Measurements from ENCODE around the gene GFM1. TPM values are rescaled to one million over a fixed set of nuclear protein-coding genes. Genes with fewer than 3 reads are reported as not detected.

Gene GFM1
- total RNA-seq, 2 experiments from 2014 or later: 36.5 to 53.7 TPM

- Histone ChIP-seq H3K9me2 (ENCODE audit: insufficient read depth, low read length) (no peaks in the 10 kb centered on the region), H3K36me3 (ENCODE audit: insufficient read depth, low read length) (peaks cover 3% of the 10 kb centered on the region; the same call in 1 of the 2 replicates), H4K20me1 (ENCODE audit: insufficient read depth, low read length) (no peaks in the 10 kb centered on the region), H3K4me1 (ENCODE audit: insufficient read depth, low read length, poor library complexity, severe bottlenecking) (peaks cover 6% of the 10 kb centered on the region), H3K9me3 (ENCODE audit: low read length) (no peaks in the 10 kb centered on the region), H3K4me3 (ENCODE audit: low read depth, low read length, poor library complexity, severe bottlenecking) (no peak overlapping the region), H3K27ac (ENCODE audit: low read depth, low read length, poor library complexity, severe bottlenecking) (no peak overlapping the region), H3K79me2 (ENCODE audit: insufficient read depth, low read depth, low read length) (no peaks in the 10 kb centered on the region), H3K4me2 (ENCODE audit: low read length) (no peak overlapping the region; the same call in 1 of the 2 replicates), H2AFZ (ENCODE audit: low read length) (no peak overlapping the region)
- ChIA-PET POLR2A (interaction anchor here (0.7 to 1.4 kb wide), 3 partner anchors 50 to 73 kb away, joined by 3 to 4 read pairs (median 3); no protein-coding TSS in a partner anchor), CTCF (ENCODE audit: unreplicated experiment) (interaction anchor here (0.6 to 2.3 kb wide), 3 partner anchors 9 to 62 kb away, joined by 3 to 7 read pairs (median 3); no protein-coding TSS in a partner anchor)
- BruUV-seq (replicated peaks): no TSS peak
- intact Hi-C loops (cut with micrococcal nuclease; ENCODE audit: unreplicated experiment): no loop called here
- TF ChIP-seq EZH2phosphoT487 (IDR thresholded peaks at IDR 0.05; ENCODE audit: borderline replicate concordance, low read depth, low read length) (no peak), CTCF (conservative IDR thresholded peaks at IDR 0.05; ENCODE audit: low read length) (peak; percentile 41; the same call in 1 of the 2 replicates)
- DNase-seq (ENCODE audit: low spot score): no peak
These were observed 83.7 kb downstream of the GFM1 start for GRCh38 chr3:158728061-158728377.

- Histone ChIP-seq H3K4me3 (ENCODE audit: low read depth, low read length, poor library complexity, severe bottlenecking) (no peak overlapping the region), H2AFZ (ENCODE audit: low read length) (no peak overlapping the region), H3K27ac (ENCODE audit: low read depth, low read length, poor library complexity, severe bottlenecking) (no peak overlapping the region), H3K36me3 (ENCODE audit: insufficient read depth, low read length) (peaks cover 3% of the 10 kb centered on the region; the same call in 1 of the 2 replicates), H3K9me3 (ENCODE audit: low read length) (no peaks in the 10 kb centered on the region), H3K4me2 (ENCODE audit: low read length) (no peak overlapping the region), H4K20me1 (ENCODE audit: insufficient read depth, low read length) (no peaks in the 10 kb centered on the region), H3K4me1 (ENCODE audit: insufficient read depth, low read length, poor library complexity, severe bottlenecking) (peaks cover 5% of the 10 kb centered on the region), H3K79me2 (ENCODE audit: insufficient read depth, low read depth, low read length) (no peaks in the 10 kb centered on the region), H3K9me2 (ENCODE audit: insufficient read depth, low read length) (no peaks in the 10 kb centered on the region)
- ChIA-PET CTCF (ENCODE audit: unreplicated experiment) (no interaction called here), POLR2A (no interaction called here)
- no peak for TF ChIP-seq EZH2phosphoT487 (IDR thresholded peaks at IDR 0.05; ENCODE audit: borderline replicate concordance, low read depth, low read length)
- TF ChIP-seq CTCF (conservative IDR thresholded peaks at IDR 0.05; ENCODE audit: low read length): no peak
- no TSS peak for BruUV-seq (replicated peaks)
- no peak for DNase-seq (ENCODE audit: low spot score)
- intact Hi-C loops (cut with micrococcal nuclease; ENCODE audit: unreplicated experiment): no loop called here
These were observed 84.5 kb downstream of the GFM1 start for GRCh38 chr3:158728851-158729250.

GRCh38 chr3:158731486-158731885 lies 87.2 kb downstream of the GFM1 start:
- DNase-seq (ENCODE audit: low spot score): no peak
- BruUV-seq (replicated peaks): no TSS peak
- ChIA-PET POLR2A (interaction anchor here (0.7 kb wide), 1 partner anchor 25 kb away, joined by 6 read pairs; no protein-coding TSS in a partner anchor), CTCF (ENCODE audit: unreplicated experiment) (no interaction called here)
- peak overlapping the region; percentile 5; the same call in 1 of the 2 replicates for H3K4me2 ChIP-seq (ENCODE audit: low read length)
- no peak overlapping the region for H3K4me3 ChIP-seq (ENCODE audit: low read depth, low read length, poor library complexity, severe bottlenecking)
- TF ChIP-seq CTCF (conservative IDR thresholded peaks at IDR 0.05; ENCODE audit: low read length) (no peak), EZH2phosphoT487 (IDR thresholded peaks at IDR 0.05; ENCODE audit: borderline replicate concordance, low read depth, low read length) (no peak)
- H2AFZ ChIP-seq (ENCODE audit: low read length): no peak overlapping the region
- H3K27ac ChIP-seq (ENCODE audit: low read depth, low read length, poor library complexity, severe bottlenecking): no peak overlapping the region
- peaks cover 5% of the 10 kb centered on the region for H3K4me1 ChIP-seq (ENCODE audit: insufficient read depth, low read length, poor library complexity, severe bottlenecking)
- H3K79me2 ChIP-seq (ENCODE audit: insufficient read depth, low read depth, low read length): no peaks in the 10 kb centered on the region
- H3K36me3 ChIP-seq (ENCODE audit: insufficient read depth, low read length): peaks cover 3% of the 10 kb centered on the region; the same call in 1 of the 2 replicates
- intact Hi-C loops (cut with micrococcal nuclease; ENCODE audit: unreplicated experiment): no loop called here
- H4K20me1 ChIP-seq (ENCODE audit: insufficient read depth, low read length): no peaks in the 10 kb centered on the region
- H3K9me2 ChIP-seq (ENCODE audit: insufficient read depth, low read length): no peaks in the 10 kb centered on the region
- peaks cover 10% of the 10 kb centered on the region for H3K9me3 ChIP-seq (ENCODE audit: low read length)

Data from OCI-LY7 (cell line).